ENCODE measurements around the gene QPRT.
"Not testable (repeated sequence)": the region's sequence is repeated elsewhere in the genome, so short reads cannot be mapped to it uniquely, and the experiment has no call there.

QPRT gene

GRCh38 chr16:29683543-29684090 lies 4.6 kb downstream of the QPRT start:
- peaks cover 35% of the 10 kb centered on the region; the same call in 1 of the 2 replicates for H3K36me3 ChIP-seq (ENCODE audit: insufficient read depth, low read depth, low read length)
- no peak overlapping the region for H3K27ac ChIP-seq (ENCODE audit: low read length)
- H3K27me3 ChIP-seq (ENCODE audit: insufficient read depth, low read length): no peaks in the 10 kb centered on the region
- H3K4me3 ChIP-seq (ENCODE audit: low read length): no peak overlapping the region
- H3K4me1 ChIP-seq (ENCODE audit: insufficient read depth, low read length): peaks cover 14% of the 10 kb centered on the region
- no peak overlapping the region for H3K9ac ChIP-seq (ENCODE audit: low read depth, low read length)
- no peaks in the 10 kb centered on the region for H3K9me3 ChIP-seq (ENCODE audit: insufficient read depth, low read depth, low read length)

DNA sequence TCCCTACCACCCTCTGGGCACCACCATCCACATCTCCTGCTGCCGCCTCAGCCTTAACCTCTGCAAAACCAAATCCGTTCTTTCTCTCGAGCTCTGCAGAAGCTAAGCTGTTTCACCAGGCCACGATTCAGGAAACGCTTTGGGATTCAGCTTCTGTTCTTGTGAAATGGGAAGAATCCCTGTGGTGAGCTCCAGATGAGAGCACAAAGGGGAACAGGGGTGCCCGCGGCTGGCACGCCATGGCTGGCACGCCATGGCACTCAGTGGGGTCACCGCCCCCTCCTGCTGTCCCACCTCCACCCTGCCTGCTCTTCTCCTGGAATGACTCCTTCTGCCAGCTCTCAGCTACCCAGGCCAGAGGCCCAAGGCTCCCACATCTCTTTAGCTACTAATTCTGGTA lies 5.7 kb downstream of the QPRT start:
- no peaks in the 10 kb centered on the region for H3K27me3 ChIP-seq (ENCODE audit: insufficient read depth, low read length)
- no peak overlapping the region for H3K27ac ChIP-seq (ENCODE audit: low read length)
- H3K9me3 ChIP-seq (ENCODE audit: insufficient read depth, low read depth, low read length): no peaks in the 10 kb centered on the region
- H3K4me3 ChIP-seq (ENCODE audit: low read length): no peak overlapping the region
- no peak overlapping the region for H3K9ac ChIP-seq (ENCODE audit: low read depth, low read length)
- H3K4me1 ChIP-seq (ENCODE audit: insufficient read depth, low read length): peaks cover 12% of the 10 kb centered on the region
- H3K36me3 ChIP-seq (ENCODE audit: insufficient read depth, low read depth, low read length): peaks cover 35% of the 10 kb centered on the region; the same call in 1 of the 2 replicates

GRCh38 chr16:29686740-29687332 lies 7.9 kb downstream of the QPRT start:
- Histone ChIP-seq H3K4me1 (ENCODE audit: insufficient read depth, low read length) (peaks cover 12% of the 10 kb centered on the region), H3K27me3 (ENCODE audit: insufficient read depth, low read length) (no peaks in the 10 kb centered on the region), H3K9ac (ENCODE audit: low read depth, low read length) (peak overlapping the region; percentile 42; the same call in 1 of the 2 replicates), H3K4me3 (ENCODE audit: low read length) (no peak overlapping the region), H3K27ac (ENCODE audit: low read length) (no peak overlapping the region), H3K36me3 (ENCODE audit: insufficient read depth, low read depth, low read length) (peaks cover 24% of the 10 kb centered on the region; the same call in 1 of the 2 replicates), H3K9me3 (ENCODE audit: insufficient read depth, low read depth, low read length) (no peaks in the 10 kb centered on the region)

GRCh38 chr16:29687755-29688154 lies 8.8 kb downstream of the QPRT start:
- no peak overlapping the region for H3K27ac ChIP-seq (ENCODE audit: low read length)

GRCh38 chr16:29688172-29688571 lies 9.2 kb downstream of the QPRT start:
- H3K9ac ChIP-seq (ENCODE audit: low read depth, low read length): no peak overlapping the region

More at GRCh38 chr16:29687755-29688154, 8.8 kb downstream of the QPRT start:
- no peak overlapping the region for H3K9ac ChIP-seq (ENCODE audit: low read depth, low read length)
- H3K9me3 ChIP-seq (ENCODE audit: insufficient read depth, low read depth, low read length): no peaks in the 10 kb centered on the region
- no peak overlapping the region; the same call in 1 of the 2 replicates for H3K4me3 ChIP-seq (ENCODE audit: low read length)
- H3K36me3 ChIP-seq (ENCODE audit: insufficient read depth, low read depth, low read length): peaks cover 22% of the 10 kb centered on the region; the same call in 1 of the 2 replicates
- H3K4me1 ChIP-seq (ENCODE audit: insufficient read depth, low read length): peaks cover 12% of the 10 kb centered on the region
- H3K27me3 ChIP-seq (ENCODE audit: insufficient read depth, low read length): no peaks in the 10 kb centered on the region

GRCh38 chr16:29689490-29690351 lies 10.7 kb downstream of the QPRT start:
- not testable (repeated sequence) for H3K27ac ChIP-seq (ENCODE audit: low read length); H3K9me3 ChIP-seq (ENCODE audit: insufficient read depth, low read depth, low read length); H3K36me3 ChIP-seq (ENCODE audit: insufficient read depth, low read depth, low read length); H3K4me3 ChIP-seq (ENCODE audit: low read length); H3K9ac ChIP-seq (ENCODE audit: low read depth, low read length); H3K27me3 ChIP-seq (ENCODE audit: insufficient read depth, low read length)
- H3K4me1 ChIP-seq (ENCODE audit: insufficient read depth, low read length): peaks cover 12% of the 10 kb centered on the region

More at GRCh38 chr16:29688172-29688571, 9.2 kb downstream of the QPRT start:
- Histone ChIP-seq H3K27me3 (ENCODE audit: insufficient read depth, low read length) (no peaks in the 10 kb centered on the region), H3K27ac (ENCODE audit: low read length) (no peak overlapping the region), H3K9me3 (ENCODE audit: insufficient read depth, low read depth, low read length) (no peaks in the 10 kb centered on the region), H3K36me3 (ENCODE audit: insufficient read depth, low read depth, low read length) (peaks cover 18% of the 10 kb centered on the region; the same call in 1 of the 2 replicates), H3K4me3 (ENCODE audit: low read length) (no peak overlapping the region; the same call in 1 of the 2 replicates), H3K4me1 (ENCODE audit: insufficient read depth, low read length) (peaks cover 12% of the 10 kb centered on the region)

DNA sequence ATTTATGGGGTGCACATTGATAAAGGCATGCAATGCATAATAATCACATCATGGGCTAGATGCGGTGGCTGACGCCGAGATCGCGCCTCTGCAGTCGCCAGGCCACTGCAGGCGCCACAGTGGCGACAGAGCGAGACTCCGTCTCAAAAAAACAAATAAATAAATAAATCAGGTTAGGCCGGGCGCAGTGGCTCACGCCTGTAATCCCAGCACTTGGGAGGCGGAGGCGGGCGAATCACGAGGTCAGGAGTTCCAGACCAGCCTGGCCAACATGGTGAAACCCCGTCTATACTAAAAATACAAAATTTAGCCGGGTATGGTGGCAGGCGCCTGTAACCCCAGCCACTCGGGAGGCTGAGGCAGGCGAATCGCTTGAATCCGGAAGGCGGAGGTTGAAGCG lies 13.6 kb downstream of the QPRT start:
- H3K4me1 ChIP-seq (ENCODE audit: insufficient read depth, low read length); H3K4me3 ChIP-seq (ENCODE audit: low read length); H3K27me3 ChIP-seq (ENCODE audit: insufficient read depth, low read length); H3K9me3 ChIP-seq (ENCODE audit: insufficient read depth, low read depth, low read length); H3K9ac ChIP-seq (ENCODE audit: low read depth, low read length); H3K27ac ChIP-seq (ENCODE audit: low read length): not testable (repeated sequence)
- peaks cover 15% of the 10 kb centered on the region for H3K36me3 ChIP-seq (ENCODE audit: insufficient read depth, low read depth, low read length)

- H3K4me1 ChIP-seq (ENCODE audit: insufficient read depth, low read length): no peaks in the 10 kb centered on the region
- no peak overlapping the region for H3K27ac ChIP-seq (ENCODE audit: low read length)
- peaks cover 16% of the 10 kb centered on the region for H3K36me3 ChIP-seq (ENCODE audit: insufficient read depth, low read depth, low read length)
- no peaks in the 10 kb centered on the region for H3K9me3 ChIP-seq (ENCODE audit: insufficient read depth, low read depth, low read length)
- no peaks in the 10 kb centered on the region for H3K27me3 ChIP-seq (ENCODE audit: insufficient read depth, low read length)
- H3K4me3 ChIP-seq (ENCODE audit: low read length): no peak overlapping the region
- no peak overlapping the region for H3K9ac ChIP-seq (ENCODE audit: low read depth, low read length)
Measured at GRCh38 chr16:29694384-29695195, 15.6 kb downstream of the QPRT start.

DNA sequence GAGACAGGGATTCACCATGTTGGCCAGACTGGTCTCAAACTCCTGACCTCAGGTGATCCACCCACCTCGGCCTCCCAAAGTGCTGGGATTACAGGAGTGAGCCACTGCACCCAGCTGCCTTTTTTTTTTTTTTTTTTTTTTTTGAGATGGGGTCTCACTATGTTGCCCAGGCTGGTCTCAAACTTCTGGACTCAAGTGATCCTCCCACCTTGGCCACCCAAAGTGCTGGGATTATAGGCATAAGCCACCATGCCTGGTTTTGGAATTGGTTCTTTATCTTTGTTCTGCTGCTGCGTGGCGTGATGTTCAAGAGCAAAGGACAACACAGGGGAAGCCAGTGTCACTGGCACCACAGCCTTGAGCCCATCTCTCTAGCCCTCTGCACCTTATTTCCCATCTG lies 16.7 kb downstream of the QPRT start:
- not testable (repeated sequence) for H3K4me3 ChIP-seq (ENCODE audit: low read length); H3K4me1 ChIP-seq (ENCODE audit: insufficient read depth, low read length); H3K27ac ChIP-seq (ENCODE audit: low read length); H3K9ac ChIP-seq (ENCODE audit: low read depth, low read length); H3K9me3 ChIP-seq (ENCODE audit: insufficient read depth, low read depth, low read length); H3K27me3 ChIP-seq (ENCODE audit: insufficient read depth, low read length)
- H3K36me3 ChIP-seq (ENCODE audit: insufficient read depth, low read depth, low read length): peaks cover 16% of the 10 kb centered on the region

DNA sequence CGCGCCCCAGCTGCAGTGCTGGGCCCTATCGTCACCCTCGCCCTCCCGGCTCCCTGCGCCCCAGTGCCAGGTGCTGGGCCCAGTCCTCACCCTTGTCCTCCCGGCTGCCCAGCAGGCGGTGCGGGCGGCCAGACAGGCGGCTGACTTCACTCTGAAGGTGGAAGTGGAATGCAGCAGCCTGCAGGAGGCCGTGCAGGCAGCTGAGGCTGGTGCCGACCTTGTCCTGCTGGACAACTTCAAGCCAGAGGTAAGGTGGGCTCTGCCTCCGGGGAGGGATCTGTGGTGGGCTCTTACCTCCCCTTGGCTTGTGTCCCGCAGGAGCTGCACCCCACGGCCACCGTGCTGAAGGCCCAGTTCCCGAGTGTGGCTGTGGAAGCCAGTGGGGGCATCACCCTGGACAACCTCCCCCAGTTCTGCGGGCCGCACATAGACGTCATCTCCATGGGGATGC lies 17.9 kb downstream of the QPRT start:
- Histone ChIP-seq H3K4me1 (ENCODE audit: insufficient read depth, low read length) (no peaks in the 10 kb centered on the region), H3K9me3 (ENCODE audit: insufficient read depth, low read depth, low read length) (no peaks in the 10 kb centered on the region), H3K27me3 (ENCODE audit: insufficient read depth, low read length) (no peaks in the 10 kb centered on the region), H3K36me3 (ENCODE audit: insufficient read depth, low read depth, low read length) (peaks cover 16% of the 10 kb centered on the region), H3K9ac (ENCODE audit: low read depth, low read length) (no peak overlapping the region), H3K27ac (ENCODE audit: low read length) (no peak overlapping the region), H3K4me3 (ENCODE audit: low read length) (no peak overlapping the region)

- Histone ChIP-seq H3K27me3 (ENCODE audit: insufficient read depth, low read length) (no peaks in the 10 kb centered on the region), H3K4me3 (ENCODE audit: low read length) (no peak overlapping the region), H3K27ac (ENCODE audit: low read length) (no peak overlapping the region), H3K9ac (ENCODE audit: low read depth, low read length) (no peak overlapping the region), H3K9me3 (ENCODE audit: insufficient read depth, low read depth, low read length) (no peaks in the 10 kb centered on the region), H3K4me1 (ENCODE audit: insufficient read depth, low read length) (no peaks in the 10 kb centered on the region), H3K36me3 (ENCODE audit: insufficient read depth, low read depth, low read length) (peaks cover 16% of the 10 kb centered on the region)
Measured at GRCh38 chr16:29697391-29697790, 18.4 kb downstream of the QPRT start.

Data from iPS-20b (cell line).